Chondrocyte (in vitro differentiated cells): Measurements from ENCODE around the gene RAD51B. TPM values are rescaled to one million over a fixed set of nuclear protein-coding genes. Genes with fewer than 3 reads are reported as not detected.
"Not testable (repeated sequence)": the region's sequence is repeated elsewhere in the genome, so short reads cannot be mapped to it uniquely, and the experiment has no call there.

Experiments used
- DNase-seq: peaks from one replicate; pipeline ENCODE4 v3.0.0; 2021; ENCODE audit warnings: mixed read lengths, low spot score
- H3K27ac Mint-ChIP-seq: one replicate; pipeline ENCODE4 v1.8.0; 2021; ENCODE audit warnings: mild to moderate bottlenecking, moderate library complexity, mixed read lengths; ENCODE audit not compliant: unreplicated experiment
- H3K27me3 Mint-ChIP-seq: 2 replicates; pipeline ENCODE4 v1.8.0; 2021; ENCODE audit warnings: low read depth, mixed read lengths
- H3K36me3 Mint-ChIP-seq: 2 replicates; pipeline ENCODE4 v1.8.0; 2021; ENCODE audit warnings: low read depth, mixed read lengths
- H3K4me1 Mint-ChIP-seq: 2 replicates; pipeline ENCODE4 v1.8.0; 2021; ENCODE audit warnings: low read depth, mild to moderate bottlenecking, mixed read lengths
- H3K4me3 Mint-ChIP-seq: one replicate; pipeline ENCODE4 v1.8.0; 2021; ENCODE audit warnings: mild to moderate bottlenecking, moderate library complexity, mixed read lengths; ENCODE audit not compliant: unreplicated experiment
- H3K9me3 Mint-ChIP-seq: 2 replicates; pipeline ENCODE4 v1.8.0; 2021; ENCODE audit warnings: low read depth, mixed read lengths
- total RNA-seq: library from RNA; stranded (reverse); gene quantifications from 3 replicates; pipeline ENCODE4 v1.2.1, GENCODE V29; 2021
- TF ChIP-seq, protein P1 (sequence below): fragments of 200-600 bp; sonication (generic); IDR thresholded peaks from 2 replicates; pipeline ENCODE4 v1.5.0; 2021; ENCODE audit warnings: antibody characterized with exemption, mild to moderate bottlenecking, moderate library complexity

RAD51B gene
- total RNA-seq, 1 donor from 2014 or later, result 8.2 TPM

DNA sequence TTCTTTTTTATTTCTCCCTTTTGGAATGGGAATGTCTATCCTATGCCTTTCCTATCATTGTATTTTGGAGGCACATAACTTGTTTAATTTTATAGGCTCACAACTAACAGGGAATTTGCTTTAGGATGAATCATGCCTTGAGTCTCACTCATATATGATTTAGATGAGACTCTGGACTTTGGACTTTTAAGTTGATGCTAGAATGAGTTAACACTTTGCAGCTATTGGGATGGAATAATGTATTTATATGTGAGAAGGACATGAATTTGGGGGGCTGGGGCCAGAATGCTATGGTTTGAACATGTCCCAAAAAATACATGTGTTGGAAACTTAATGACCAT is 607.9 kb downstream of the RAD51B start:
- no peak overlapping the region for H3K27ac Mint-ChIP-seq
- TF ChIP-seq, protein P1, sequence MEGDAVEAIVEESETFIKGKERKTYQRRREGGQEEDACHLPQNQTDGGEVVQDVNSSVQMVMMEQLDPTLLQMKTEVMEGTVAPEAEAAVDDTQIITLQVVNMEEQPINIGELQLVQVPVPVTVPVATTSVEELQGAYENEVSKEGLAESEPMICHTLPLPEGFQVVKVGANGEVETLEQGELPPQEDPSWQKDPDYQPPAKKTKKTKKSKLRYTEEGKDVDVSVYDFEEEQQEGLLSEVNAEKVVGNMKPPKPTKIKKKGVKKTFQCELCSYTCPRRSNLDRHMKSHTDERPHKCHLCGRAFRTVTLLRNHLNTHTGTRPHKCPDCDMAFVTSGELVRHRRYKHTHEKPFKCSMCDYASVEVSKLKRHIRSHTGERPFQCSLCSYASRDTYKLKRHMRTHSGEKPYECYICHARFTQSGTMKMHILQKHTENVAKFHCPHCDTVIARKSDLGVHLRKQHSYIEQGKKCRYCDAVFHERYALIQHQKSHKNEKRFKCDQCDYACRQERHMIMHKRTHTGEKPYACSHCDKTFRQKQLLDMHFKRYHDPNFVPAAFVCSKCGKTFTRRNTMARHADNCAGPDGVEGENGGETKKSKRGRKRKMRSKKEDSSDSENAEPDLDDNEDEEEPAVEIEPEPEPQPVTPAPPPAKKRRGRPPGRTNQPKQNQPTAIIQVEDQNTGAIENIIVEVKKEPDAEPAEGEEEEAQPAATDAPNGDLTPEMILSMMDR, result no peak
- H3K36me3 Mint-ChIP-seq, result peaks cover 5% of the 10 kb centered on the region
- H3K4me3 Mint-ChIP-seq, result no peak overlapping the region
- H3K27me3 Mint-ChIP-seq, result no peaks in the 10 kb centered on the region
- DNase-seq, result no peak
- no peaks in the 10 kb centered on the region for H3K4me1 Mint-ChIP-seq
- H3K9me3 Mint-ChIP-seq, result peaks cover 4% of the 10 kb centered on the region

DNA sequence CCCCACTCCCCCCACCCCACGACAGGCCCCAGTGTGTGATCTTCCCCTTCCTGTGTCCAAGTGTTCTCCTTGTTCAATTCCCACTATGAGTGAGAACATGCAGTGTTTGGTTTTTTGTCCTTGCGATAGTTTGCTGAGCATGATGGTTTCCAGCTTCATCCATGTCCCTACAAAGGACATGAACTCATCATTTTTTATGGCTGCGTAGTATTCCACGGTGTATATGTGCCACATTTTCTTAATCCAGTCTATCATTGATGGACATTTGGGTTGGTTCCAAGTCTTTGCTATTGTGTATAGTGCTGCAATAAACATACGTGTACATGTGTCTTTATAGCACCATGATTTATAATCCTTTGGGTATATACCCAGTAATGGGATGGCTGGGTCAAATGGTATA is 609.3 kb downstream of the RAD51B start:
- not testable (repeated sequence) for H3K4me1 Mint-ChIP-seq, H3K36me3 Mint-ChIP-seq, DNase-seq, H3K9me3 Mint-ChIP-seq, H3K27ac Mint-ChIP-seq, H3K4me3 Mint-ChIP-seq, H3K27me3 Mint-ChIP-seq

GRCh38 chr14:68434173-68434572 is 614.6 kb downstream of the RAD51B start:
- H3K27ac Mint-ChIP-seq, DNase-seq, H3K4me1 Mint-ChIP-seq, H3K4me3 Mint-ChIP-seq, H3K27me3 Mint-ChIP-seq: not testable (repeated sequence)
- peaks cover 12% of the 10 kb centered on the region for H3K9me3 Mint-ChIP-seq
- peaks cover 14% of the 10 kb centered on the region for H3K36me3 Mint-ChIP-seq

DNA sequence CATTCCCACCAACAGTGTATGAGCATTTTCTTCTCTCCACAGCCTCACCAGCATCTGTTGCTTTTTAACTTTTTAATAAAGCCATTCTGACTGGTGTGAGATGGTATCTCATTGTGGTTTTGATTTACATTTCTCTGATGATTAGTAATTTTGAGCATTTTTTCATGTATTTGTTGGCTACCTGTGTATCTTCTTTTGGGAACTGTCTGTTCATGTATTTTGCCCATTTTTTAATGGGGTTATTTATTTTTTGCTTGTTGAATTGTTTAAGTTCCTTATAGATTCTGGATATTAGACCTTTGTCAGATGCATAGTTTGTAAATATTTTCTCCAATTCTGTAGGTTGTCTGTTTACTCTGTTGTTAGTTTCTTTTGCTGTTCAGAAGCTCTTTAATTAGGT is 616.1 kb downstream of the RAD51B start:
- not testable (repeated sequence) for H3K27me3 Mint-ChIP-seq, H3K36me3 Mint-ChIP-seq, DNase-seq, H3K27ac Mint-ChIP-seq, H3K4me1 Mint-ChIP-seq, H3K4me3 Mint-ChIP-seq
- peaks cover 12% of the 10 kb centered on the region for H3K9me3 Mint-ChIP-seq

- Mint-ChIP-seq H3K36me3 (peaks cover 9% of the 10 kb centered on the region), H3K9me3 (peaks cover 12% of the 10 kb centered on the region), H3K4me1 (peaks cover 27% of the 10 kb centered on the region), H3K27ac (no peak overlapping the region), H3K27me3 (no peaks in the 10 kb centered on the region), H3K4me3 (no peak overlapping the region)
- TF ChIP-seq, protein P1, result no peak
- no peak for DNase-seq
Measured at GRCh38 chr14:68439676-68440075, 620.1 kb downstream of the RAD51B start.

GRCh38 chr14:68440820-68441219 is 621.2 kb downstream of the RAD51B start:
- no peak for DNase-seq
- TF ChIP-seq, protein P1, result no peak
- no peak overlapping the region for H3K4me3 Mint-ChIP-seq
- no peak overlapping the region for H3K27ac Mint-ChIP-seq
- peaks cover 8% of the 10 kb centered on the region for H3K36me3 Mint-ChIP-seq
- peaks cover 8% of the 10 kb centered on the region for H3K9me3 Mint-ChIP-seq
- peaks cover 36% of the 10 kb centered on the region for H3K4me1 Mint-ChIP-seq
- no peaks in the 10 kb centered on the region for H3K27me3 Mint-ChIP-seq

DNA sequence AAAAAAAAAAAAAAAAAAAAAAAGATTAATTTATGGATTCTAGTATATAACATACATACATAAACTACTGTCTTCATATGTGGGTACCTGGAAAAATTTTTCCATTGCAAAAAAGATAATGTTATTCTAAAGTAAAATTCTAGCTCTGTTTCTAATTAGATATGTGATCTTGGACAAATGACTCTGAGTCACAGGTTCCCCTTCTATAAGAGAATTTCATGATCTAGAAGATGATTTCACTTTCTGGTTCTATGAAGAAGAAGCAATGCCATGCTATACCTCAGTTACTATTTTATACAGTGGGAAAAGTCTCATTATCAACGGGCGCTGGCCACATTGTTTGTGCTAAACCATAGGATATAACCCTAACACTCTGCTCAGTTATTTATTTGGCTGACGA is 622.0 kb downstream of the RAD51B start:
- H3K4me3 Mint-ChIP-seq, result no peak overlapping the region
- no peaks in the 10 kb centered on the region for H3K27me3 Mint-ChIP-seq
- peaks cover 1% of the 10 kb centered on the region for H3K9me3 Mint-ChIP-seq
- TF ChIP-seq, protein P1, result no peak
- H3K36me3 Mint-ChIP-seq, result peaks cover 2% of the 10 kb centered on the region
- H3K4me1 Mint-ChIP-seq, result peaks cover 36% of the 10 kb centered on the region
- no peak overlapping the region for H3K27ac Mint-ChIP-seq
- DNase-seq, result no peak
